NK-92 (cell line): ENCODE data around the gene GM2A.
A peak's percentile ranks its signal among the peaks of the same experiment; 100 is the strongest.

Source experiments
- DNase-seq: peaks from one replicate; lab custom pipeline; 2025; ENCODE audit not compliant: unreplicated experiment; lab: John Stamatoyannopoulos, UW

Gene GM2A

GRCh38 chr5:151252762-151253604 lies at the start of gene GM2A:
TSS of gene GM2A (plus strand) at chr5:151253185. CDS start at chr5:151253217, 32 bp downstream.
- DNase-seq = peak; percentile 88

GRCh38 chr5:151204051-151204450 lies 48.9 kb upstream of the GM2A start:
- DNase-seq = no peak

- DNase-seq = no peak
Measured at GRCh38 chr5:151205411-151205810, 47.6 kb upstream of the GM2A start.

GRCh38 chr5:151208481-151208914 lies 44.5 kb upstream of the GM2A start:
- no peak for DNase-seq

GRCh38 chr5:151212406-151212798 lies 40.6 kb upstream of the GM2A start:
- DNase-seq = no peak

GRCh38 chr5:151213803-151214613 lies 39.0 kb upstream of the GM2A start:
- peak; percentile 27 for DNase-seq

GRCh38 chr5:151214614-151215545 lies 38.1 kb upstream of the GM2A start:
- DNase-seq = no peak

- no peak for DNase-seq
Measured at GRCh38 chr5:151215546-151215880, 37.5 kb upstream of the GM2A start.

- DNase-seq = no peak
Measured at GRCh38 chr5:151216781-151217180, 36.2 kb upstream of the GM2A start.

- DNase-seq = no peak
Measured at GRCh38 chr5:151218177-151218576, 34.8 kb upstream of the GM2A start.

GRCh38 chr5:151219138-151219537 lies 33.8 kb upstream of the GM2A start:
- DNase-seq = no peak

GRCh38 chr5:151219789-151220188 lies 33.2 kb upstream of the GM2A start:
- DNase-seq = no peak

GRCh38 chr5:151221574-151221973 lies 31.4 kb upstream of the GM2A start:
- no peak for DNase-seq

- DNase-seq = no peak
Measured at GRCh38 chr5:151222054-151222789, 30.8 kb upstream of the GM2A start.

- no peak for DNase-seq
Measured at GRCh38 chr5:151222790-151223446, 30.1 kb upstream of the GM2A start.

GRCh38 chr5:151223447-151224264 lies 29.3 kb upstream of the GM2A start, which contains the start of gene CCDC69:
TSS of gene CCDC69 (minus strand) at chr5:151224092. CDS start at chr5:151223970, 122 bp downstream.
- no peak for DNase-seq

- no peak for DNase-seq
Measured at GRCh38 chr5:151224372-151224771, 28.6 kb upstream of the GM2A start.

- DNase-seq = no peak
Measured at GRCh38 chr5:151225071-151225470, 27.9 kb upstream of the GM2A start.

GRCh38 chr5:151225475-151225874 lies 27.5 kb upstream of the GM2A start:
- DNase-seq = no peak
